HCT116 (cell line): ENCODE results near the gene LSM10. TPM values are rescaled to one million over a fixed set of nuclear protein-coding genes. Genes with fewer than 3 reads are reported as not detected.

Source experiments
- ATAC-seq: fragments of 200-7000 bp; cut with Tn5 transposase; 2 replicates; pipeline ENCODE4 v1.9.1; 2020; ENCODE audit warnings: mild to moderate bottlenecking, moderate library complexity
- BruUV-seq: library from RNA; stranded (reverse); fragments of 400-500 nt; replicated peaks from 2 replicates; lab custom pipeline; 2021; lab: Mats Ljungman, UMichigan
- CTCF ChIA-PET: fragments of 300-600 bp; sonication (Branson Sonifier 250); formaldehyde crosslinking; loops from one replicate; lab custom pipeline; 2021; ENCODE audit warnings: antibody characterized with exemption; lab: Charles Lee
- POLR2A ChIA-PET: fragments of 300-600, 350-600 bp; sonication (Branson Sonifier 250); formaldehyde crosslinking; loops from one replicate; lab custom pipeline; 2021; ENCODE audit warnings: antibody characterized with exemption; lab: Charles Lee
- RAD21 ChIA-PET, 2 experiments: fragments of 300-600 bp; sonication (Branson Sonifier 250); formaldehyde crosslinking; loops; one replicate each; lab custom pipeline; 2023; ENCODE audit warnings: low total read pairs in 2 of 2; ENCODE audit not compliant: uncharacterized antibody in 2 of 2, unreplicated experiment in 2 of 2, low non-redundant PET in 1 of 2; lab: Charles Lee
- DNase-seq: peaks from one replicate; pipeline ENCODE4 v3.0.0-alpha.2; 2010; ENCODE audit warnings: low read depth, low spot score
- H2AFZ ChIP-seq: fragments of 200-600 bp; shearing (Covaris generic), sonication (generic); 2 replicates; pipeline ENCODE4 v1.6.1; 2017; ENCODE audit warnings: low read depth, mixed run types, mixed read lengths, antibody characterized with exemption, low read length; ENCODE audit not compliant: poor library complexity, severe bottlenecking
- H3K27ac ChIP-seq: 2 replicates; pipeline ENCODE4 v1.5.1; 2012; ENCODE audit warnings: low read depth, low read length
- H3K27me3 ChIP-seq: fragments of 200-600 bp; sonication (generic); 2 replicates; pipeline ENCODE4 v1.6.1; 2016; ENCODE audit warnings: mixed run types, low read length, mixed read lengths; ENCODE audit not compliant: insufficient read depth
- H3K36me3 ChIP-seq, 2 experiments: fragments of 200-500 bp in 1 of 2; fragments of 200-600 bp in 1 of 2; sonication (Bioruptor generic) in 1 of 2; sonication (generic) in 1 of 2; 2 replicates each; pipeline versions ENCODE4 v1.5.1 to v1.6.1; 2014 to 2016; ENCODE audit warnings: low read length in 2 of 2, inconsistent platforms in 1 of 2, mixed read lengths in 1 of 2, mixed run types in 1 of 2; ENCODE audit not compliant: insufficient read depth in 2 of 2, control insufficient read depth in 1 of 2
- H3K4me1 ChIP-seq, 2 experiments: fragments of 200-600 bp in 1 of 2; sonication (generic) in 1 of 2; 2 replicates each; pipeline versions ENCODE4 v1.5.1 to v1.6.1; 2012 to 2017; ENCODE audit warnings: low read length in 2 of 2, inconsistent platforms in 1 of 2, mild to moderate bottlenecking in 1 of 2, mixed read lengths in 1 of 2, mixed run types in 1 of 2, moderate library complexity in 1 of 2; ENCODE audit not compliant: insufficient read depth in 2 of 2, control insufficient read depth in 1 of 2
- H3K4me2 ChIP-seq: fragments of 200-600 bp; sonication (generic); 2 replicates; pipeline ENCODE4 v1.6.1; 2017; ENCODE audit warnings: mixed run types, low read length, mixed read lengths
- H3K4me3 ChIP-seq, 2 experiments: fragments of 200-600 bp in 1 of 2; sonication (generic) in 1 of 2; replicated peaks in 1 of 2; 2 replicates each; pipeline ENCODE4 v1.5.1; 2011 to 2016; ENCODE audit warnings: low read length in 2 of 2, control low read depth in 1 of 2, low read depth in 1 of 2, mild to moderate bottlenecking in 1 of 2, mixed read lengths in 1 of 2, mixed run types in 1 of 2
- H3K79me2 ChIP-seq: fragments of 200-600 bp; sonication (generic); 2 replicates; pipeline ENCODE4 v1.6.1; 2017; ENCODE audit warnings: mild to moderate bottlenecking, mixed run types, low read length, moderate library complexity, mixed read lengths; ENCODE audit not compliant: insufficient read depth
- H3K9ac ChIP-seq: fragments of 200-600 bp; sonication (generic); 2 replicates; pipeline ENCODE4 v1.6.1; 2016; ENCODE audit warnings: low read length, mixed read lengths
- H3K9me2 ChIP-seq: fragments of 200-600 bp; sonication (generic), shearing (Covaris generic); 2 replicates; pipeline ENCODE4 v1.6.1; 2017; ENCODE audit warnings: mixed run types, mild to moderate bottlenecking, moderate library complexity; ENCODE audit not compliant: insufficient read depth
- H3K9me3 ChIP-seq, 2 experiments: fragments of 200-500 bp in 1 of 2; fragments of 200-600 bp in 1 of 2; sonication (Bioruptor generic) in 1 of 2; sonication (generic) in 1 of 2; 2 replicates each; pipeline ENCODE4 v1.6.1; 2014 to 2017; ENCODE audit warnings: low read length in 2 of 2, mixed read lengths in 2 of 2, inconsistent platforms in 1 of 2, low read depth in 1 of 2, mild to moderate bottlenecking in 1 of 2, mixed run types in 1 of 2, moderate library complexity in 1 of 2; ENCODE audit not compliant: control insufficient read depth in 1 of 2, insufficient read depth in 1 of 2
- H4K20me1 ChIP-seq: fragments of 200-600 bp; sonication (generic), shearing (Covaris generic); 2 replicates; pipeline ENCODE4 v1.6.1; 2017; ENCODE audit warnings: mixed run types, mild to moderate bottlenecking, moderate library complexity; ENCODE audit not compliant: insufficient read depth
- ATF3 ChIP-seq: IDR thresholded peaks from 2 replicates; pipeline ENCODE4 v1.6.1; 2012
- CBX3 ChIP-seq: IDR thresholded peaks from 2 replicates; pipeline ENCODE4 v1.6.1; 2012; ENCODE audit warnings: low read depth
- CEBPB ChIP-seq: IDR thresholded peaks from 2 replicates; pipeline ENCODE4 v1.6.1; 2012; ENCODE audit warnings: low read depth
- EGR1 ChIP-seq: IDR thresholded peaks from 2 replicates; pipeline ENCODE4 v1.6.1; 2012; ENCODE audit warnings: low read depth
- ELF1 ChIP-seq: IDR thresholded peaks from 2 replicates; pipeline ENCODE4 v1.6.1; 2012; ENCODE audit warnings: low read depth, borderline replicate concordance
- EZH2phosphoT487 ChIP-seq: fragments of 200-600 bp; IDR thresholded peaks from 2 replicates; pipeline ENCODE4 v1.6.1; 2018; ENCODE audit warnings: antibody characterized with exemption, borderline replicate concordance
- FOSL1 ChIP-seq: IDR thresholded peaks from 2 replicates; pipeline ENCODE4 v1.6.1; 2012; ENCODE audit warnings: low read depth
- JUND ChIP-seq: IDR thresholded peaks from 2 replicates; pipeline ENCODE4 v1.6.1; 2012
- MAX ChIP-seq: IDR thresholded peaks from 2 replicates; pipeline ENCODE4 v1.6.1; 2012
- POLR2A ChIP-seq: IDR thresholded peaks from 2 replicates; pipeline ENCODE4 v1.7.0; 2011; ENCODE audit warnings: borderline replicate concordance; ENCODE audit not compliant: insufficient read depth, insufficient read length; ENCODE audit errors: extremely low read depth
- POLR2AphosphoS5 ChIP-seq: IDR thresholded peaks from 2 replicates; pipeline ENCODE4 v1.6.1; 2011; ENCODE audit warnings: mild to moderate bottlenecking, low read depth, low read length, moderate library complexity
- RAD21 ChIP-seq: IDR thresholded peaks from 2 replicates; pipeline ENCODE4 v1.6.1; 2012; ENCODE audit warnings: low read depth, mild to moderate bottlenecking
- SIN3A ChIP-seq: IDR thresholded peaks from 2 replicates; pipeline ENCODE4 v1.6.1; 2012; ENCODE audit warnings: low read depth
- SRF ChIP-seq: IDR thresholded peaks from 2 replicates; pipeline ENCODE4 v1.6.1; 2012; ENCODE audit warnings: low read depth
- TCF7L2 ChIP-seq: IDR thresholded peaks from 2 replicates; pipeline ENCODE4 v1.7.0; 2011; ENCODE audit warnings: borderline replicate concordance, inconsistent platforms; ENCODE audit not compliant: insufficient read depth, insufficient read length; ENCODE audit errors: extremely low read depth
- YY1 ChIP-seq: IDR thresholded peaks from 2 replicates; pipeline ENCODE4 v1.6.1; 2011; ENCODE audit warnings: low read length, low read depth, moderate library complexity, mild to moderate bottlenecking; ENCODE audit not compliant: insufficient replicate concordance; ENCODE audit errors: extremely low read depth
- ZFX ChIP-seq: fragments of 450-650 bp; IDR thresholded peaks from 2 replicates; pipeline ENCODE4 v1.6.1; 2017
- ZNF274 ChIP-seq: fragments of 200-500 bp; sonication (Bioruptor generic); IDR thresholded peaks from 2 replicates; pipeline ENCODE4 v1.6.1; 2014; ENCODE audit warnings: mild to moderate bottlenecking, low read depth, low read length, inconsistent platforms
- intact Hi-C: fragments of 100-400 bp; cut with micrococcal nuclease; formaldehyde crosslinking; loops from 2 replicates; pipeline ENCODE4 v1.10.0; 2022
- total RNA-seq: library from RNA; stranded (reverse); gene quantifications from one replicate; pipeline ENCODE4 v1.2.1, GENCODE V29; 2021; ENCODE audit not compliant: unreplicated experiment
- TF ChIP-seq, protein P1 (sequence below), 3 experiments: fragments of 200-600 bp in 1 of 3; sonication (generic) in 1 of 3; IDR thresholded peaks in 2 of 3; conservative IDR thresholded peaks in 1 of 3; 2 replicates each; pipeline ENCODE4 v1.5.1; 2012 to 2017; ENCODE audit warnings: low read depth in 2 of 3, low read length in 2 of 3, antibody characterized with exemption in 1 of 3, borderline replicate concordance in 1 of 3, control low read depth in 1 of 3, mild to moderate bottlenecking in 1 of 3, mixed read lengths in 1 of 3, mixed run types in 1 of 3, moderate library complexity in 1 of 3; ENCODE audit not compliant: insufficient read depth in 1 of 3
- TF ChIP-seq, protein P2 (sequence below): IDR thresholded peaks from 2 replicates; pipeline ENCODE4 v1.6.1; 2012; ENCODE audit warnings: low read depth

LSM10 gene
- total RNA-seq, 1 experiment from 2014 or later: 49.5 TPM

DNA sequence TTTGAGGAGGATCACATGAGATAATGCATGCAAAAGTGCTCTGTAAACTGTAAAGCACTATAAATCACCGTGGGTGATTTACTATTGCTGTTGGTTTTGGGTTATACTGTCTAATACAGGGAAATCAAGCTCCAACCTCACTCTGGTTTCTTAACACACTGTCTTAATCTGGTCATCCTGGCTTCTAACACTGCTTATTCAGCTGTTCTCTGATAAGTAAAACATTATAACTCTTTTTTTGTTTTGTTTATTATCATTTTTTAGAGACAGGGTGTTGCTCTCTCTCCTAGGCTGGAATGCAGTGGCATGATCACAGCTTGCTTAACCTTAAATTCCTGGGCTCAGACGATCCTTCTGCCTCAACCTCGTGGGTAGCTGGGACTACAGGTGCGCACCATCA is 21.9 kb upstream of the LSM10 start:
- intact Hi-C loops: no loop called here
- H3K4me3 ChIP-seq: no peak overlapping the region
- DNase-seq: no peak
- no peaks in the 10 kb centered on the region for H4K20me1 ChIP-seq
- no peak for ATAC-seq
- H3K27ac ChIP-seq: no peak overlapping the region
- POLR2A ChIA-PET: interaction anchor here (5.9 kb wide), 1 partner anchor 18 kb away, joined by 20 read pairs; no protein-coding TSS in a partner anchor
- no peaks in the 10 kb centered on the region for H3K27me3 ChIP-seq
- no peak for TF ChIP-seq ZNF274
- TF ChIP-seq YY1: no peak
- no peak for TF ChIP-seq CEBPB
- no peak for TF ChIP-seq TCF7L2
- no peak for TF ChIP-seq ZFX
- TF ChIP-seq SIN3A: no peak
- TF ChIP-seq, protein P1, sequence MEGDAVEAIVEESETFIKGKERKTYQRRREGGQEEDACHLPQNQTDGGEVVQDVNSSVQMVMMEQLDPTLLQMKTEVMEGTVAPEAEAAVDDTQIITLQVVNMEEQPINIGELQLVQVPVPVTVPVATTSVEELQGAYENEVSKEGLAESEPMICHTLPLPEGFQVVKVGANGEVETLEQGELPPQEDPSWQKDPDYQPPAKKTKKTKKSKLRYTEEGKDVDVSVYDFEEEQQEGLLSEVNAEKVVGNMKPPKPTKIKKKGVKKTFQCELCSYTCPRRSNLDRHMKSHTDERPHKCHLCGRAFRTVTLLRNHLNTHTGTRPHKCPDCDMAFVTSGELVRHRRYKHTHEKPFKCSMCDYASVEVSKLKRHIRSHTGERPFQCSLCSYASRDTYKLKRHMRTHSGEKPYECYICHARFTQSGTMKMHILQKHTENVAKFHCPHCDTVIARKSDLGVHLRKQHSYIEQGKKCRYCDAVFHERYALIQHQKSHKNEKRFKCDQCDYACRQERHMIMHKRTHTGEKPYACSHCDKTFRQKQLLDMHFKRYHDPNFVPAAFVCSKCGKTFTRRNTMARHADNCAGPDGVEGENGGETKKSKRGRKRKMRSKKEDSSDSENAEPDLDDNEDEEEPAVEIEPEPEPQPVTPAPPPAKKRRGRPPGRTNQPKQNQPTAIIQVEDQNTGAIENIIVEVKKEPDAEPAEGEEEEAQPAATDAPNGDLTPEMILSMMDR (IDR thresholded peaks at IDR 0.05 in 2 of 3, conservative IDR thresholded peaks at IDR 0.05 in 1 of 3; ENCODE audit: borderline replicate concordance in 1 of 3, insufficient read depth in 1 of 3, low read depth in 2 of 3, low read length in 2 of 3): no peak
- TF ChIP-seq JUND: no peak
- no peak for TF ChIP-seq CBX3
- TF ChIP-seq FOSL1: no peak
- TF ChIP-seq SRF: no peak
- TF ChIP-seq RAD21: no peak
- no peak for TF ChIP-seq EGR1
- TF ChIP-seq ATF3: no peak
- TF ChIP-seq POLR2A: no peak
- TF ChIP-seq ELF1: no peak
- no peak for TF ChIP-seq MAX
- TF ChIP-seq, protein P2, sequence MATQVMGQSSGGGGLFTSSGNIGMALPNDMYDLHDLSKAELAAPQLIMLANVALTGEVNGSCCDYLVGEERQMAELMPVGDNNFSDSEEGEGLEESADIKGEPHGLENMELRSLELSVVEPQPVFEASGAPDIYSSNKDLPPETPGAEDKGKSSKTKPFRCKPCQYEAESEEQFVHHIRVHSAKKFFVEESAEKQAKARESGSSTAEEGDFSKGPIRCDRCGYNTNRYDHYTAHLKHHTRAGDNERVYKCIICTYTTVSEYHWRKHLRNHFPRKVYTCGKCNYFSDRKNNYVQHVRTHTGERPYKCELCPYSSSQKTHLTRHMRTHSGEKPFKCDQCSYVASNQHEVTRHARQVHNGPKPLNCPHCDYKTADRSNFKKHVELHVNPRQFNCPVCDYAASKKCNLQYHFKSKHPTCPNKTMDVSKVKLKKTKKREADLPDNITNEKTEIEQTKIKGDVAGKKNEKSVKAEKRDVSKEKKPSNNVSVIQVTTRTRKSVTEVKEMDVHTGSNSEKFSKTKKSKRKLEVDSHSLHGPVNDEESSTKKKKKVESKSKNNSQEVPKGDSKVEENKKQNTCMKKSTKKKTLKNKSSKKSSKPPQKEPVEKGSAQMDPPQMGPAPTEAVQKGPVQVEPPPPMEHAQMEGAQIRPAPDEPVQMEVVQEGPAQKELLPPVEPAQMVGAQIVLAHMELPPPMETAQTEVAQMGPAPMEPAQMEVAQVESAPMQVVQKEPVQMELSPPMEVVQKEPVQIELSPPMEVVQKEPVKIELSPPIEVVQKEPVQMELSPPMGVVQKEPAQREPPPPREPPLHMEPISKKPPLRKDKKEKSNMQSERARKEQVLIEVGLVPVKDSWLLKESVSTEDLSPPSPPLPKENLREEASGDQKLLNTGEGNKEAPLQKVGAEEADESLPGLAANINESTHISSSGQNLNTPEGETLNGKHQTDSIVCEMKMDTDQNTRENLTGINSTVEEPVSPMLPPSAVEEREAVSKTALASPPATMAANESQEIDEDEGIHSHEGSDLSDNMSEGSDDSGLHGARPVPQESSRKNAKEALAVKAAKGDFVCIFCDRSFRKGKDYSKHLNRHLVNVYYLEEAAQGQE: no peak
- TF ChIP-seq EZH2phosphoT487: no peak
- TF ChIP-seq POLR2AphosphoS5: no peak
- no peaks in the 10 kb centered on the region for H3K79me2 ChIP-seq
- no peak overlapping the region for H3K9ac ChIP-seq
- no TSS peak for BruUV-seq
- peaks cover 6 to 23% of the 10 kb centered on the region in 2 experiments; a peak in 3 of 4 replicates for H3K4me1 ChIP-seq
- no peak overlapping the region for H2AFZ ChIP-seq
- H3K9me3 ChIP-seq: no peaks in the 10 kb centered on the region
- no peak overlapping the region for H3K4me2 ChIP-seq
- no peaks in the 10 kb centered on the region for H3K36me3 ChIP-seq
- RAD21 ChIA-PET: interaction anchor here in 1 of 2 experiments (1.6 kb wide), 1 partner anchor 77 kb away, joined by 4 read pairs; no protein-coding TSS in a partner anchor
- CTCF ChIA-PET: interaction anchor here (0.8 to 3.0 kb wide), 4 partner anchors 13 to 76 kb away, joined by 3 to 7 read pairs (median 4); no protein-coding TSS in a partner anchor
- H3K9me2 ChIP-seq: no peaks in the 10 kb centered on the region
